IMR-90 (cell line): Measurements from ENCODE around the gene FTL. TPM values are rescaled to one million over a fixed set of nuclear protein-coding genes. Genes with fewer than 3 reads are reported as not detected.

Experiments used
- ATAC-seq: fragments of 200-7000 bp; cut with Tn5 transposase; 2 replicates; pipeline ENCODE4 v1.9.1; 2020; ENCODE audit warnings: low read depth, mild to moderate bottlenecking, moderate library complexity
- BruUV-seq: library from RNA; stranded (reverse); fragments of 400-500 nt; replicated peaks from 2 replicates; lab custom pipeline; 2021; lab: Mats Ljungman, UMichigan
- CTCF ChIA-PET: fragments of 300-600 bp; formaldehyde crosslinking; extraction: SDS; loops from one replicate; lab custom pipeline; 2021; ENCODE audit warnings: antibody characterized with exemption; lab: Yijun Ruan, JAX
- POLR2A ChIA-PET: fragments of 300-600 bp; sonication (Branson Sonifier 250); formaldehyde crosslinking; loops from one replicate; lab custom pipeline; 2022; ENCODE audit warnings: antibody characterized with exemption; ENCODE audit not compliant: unreplicated experiment; lab: Charles Lee
- DNase-seq: peaks from one replicate; pipeline ENCODE4 v3.0.0; 2013
- H2AFZ ChIP-seq: replicated peaks from 2 replicates; pipeline ENCODE3; 2013; ENCODE audit warnings: low read length, mild to moderate bottlenecking; ENCODE audit not compliant: poor library complexity
- H2AK5ac ChIP-seq: 2 replicates; pipeline ENCODE4 v1.6.1; 2013; ENCODE audit warnings: low read depth, low read length, inconsistent platforms
- H2AK9ac ChIP-seq: replicated peaks from 2 replicates; pipeline ENCODE3; 2013; ENCODE audit warnings: mild to moderate bottlenecking, low read depth, low read length, moderate library complexity; ENCODE audit not compliant: poor library complexity
- H2BK120ac ChIP-seq: 2 replicates; pipeline ENCODE4 v1.6.1; 2013; ENCODE audit warnings: low read depth, low read length, inconsistent platforms
- H2BK15ac ChIP-seq: 3 replicates; pipeline ENCODE4 v1.6.1; 2013; ENCODE audit warnings: low read depth, low read length, inconsistent platforms
- H2BK20ac ChIP-seq: 2 replicates; pipeline ENCODE4 v1.6.1; 2013; ENCODE audit warnings: low read depth, mild to moderate bottlenecking, inconsistent platforms, low read length, moderate library complexity
- H2BK5ac ChIP-seq: 2 replicates; pipeline ENCODE4 v1.6.1; 2013; ENCODE audit warnings: mild to moderate bottlenecking, low read depth, low read length, inconsistent platforms; ENCODE audit not compliant: poor library complexity, severe bottlenecking
- H3K14ac ChIP-seq: replicated peaks from 2 replicates; pipeline ENCODE4 v1.6.1; 2013; ENCODE audit warnings: low read depth, low read length, inconsistent platforms
- H3K18ac ChIP-seq: 2 replicates; pipeline ENCODE4 v1.6.1; 2013; ENCODE audit warnings: low read depth, low read length, control low read depth
- H3K23ac ChIP-seq: 2 replicates; pipeline ENCODE4 v1.6.1; 2013; ENCODE audit warnings: low read depth, low read length, inconsistent platforms
- H3K27ac ChIP-seq: 2 replicates; pipeline ENCODE4 v1.5.1; 2013; ENCODE audit warnings: mild to moderate bottlenecking, control low read depth, low read length; ENCODE audit not compliant: insufficient read depth
- H3K27me3 ChIP-seq: 2 replicates; pipeline ENCODE4 v1.6.1; 2013; ENCODE audit warnings: low read length; ENCODE audit not compliant: control insufficient read depth, insufficient read depth
- H3K36me3 ChIP-seq: 2 replicates; pipeline ENCODE4 v1.6.1; 2013; ENCODE audit warnings: low read length, mixed read lengths; ENCODE audit not compliant: control insufficient read depth, insufficient read depth
- H3K4ac ChIP-seq: 2 replicates; pipeline ENCODE4 v1.6.1; 2013; ENCODE audit warnings: low read depth, low read length, inconsistent platforms
- H3K4me1 ChIP-seq: 2 replicates; pipeline ENCODE4 v1.6.1; 2013; ENCODE audit warnings: low read length, mixed read lengths; ENCODE audit not compliant: control insufficient read depth, insufficient read depth
- H3K4me2 ChIP-seq: 2 replicates; pipeline ENCODE4 v1.6.1; 2013; ENCODE audit warnings: low read depth, mild to moderate bottlenecking, control low read depth, low read length, moderate library complexity
- H3K4me3 ChIP-seq: 2 replicates; pipeline ENCODE4 v1.5.1; 2013; ENCODE audit warnings: low read depth, mild to moderate bottlenecking, control low read depth, low read length, moderate library complexity; ENCODE audit not compliant: insufficient read depth
- H3K56ac ChIP-seq: 2 replicates; pipeline ENCODE4 v1.6.1; 2013; ENCODE audit warnings: low read length, inconsistent platforms; ENCODE audit not compliant: insufficient read depth; ENCODE audit errors: extremely low read depth
- H3K79me1 ChIP-seq, 2 experiments: 2 replicates each; pipeline ENCODE4 v1.6.1; 2013; ENCODE audit warnings: low read length in 2 of 2, inconsistent platforms in 1 of 2, low read depth in 1 of 2
- H3K9ac ChIP-seq: 2 replicates; pipeline ENCODE4 v1.6.1; 2013; ENCODE audit warnings: low read depth, low read length, control low read depth
- H3K9me1 ChIP-seq: 2 replicates; pipeline ENCODE4 v1.6.1; 2013; ENCODE audit warnings: low read length, inconsistent platforms; ENCODE audit not compliant: insufficient read depth
- H3K9me3 ChIP-seq: 2 replicates; pipeline ENCODE4 v1.6.1; 2013; ENCODE audit warnings: low read length; ENCODE audit not compliant: control insufficient read depth, insufficient read depth
- H4K20me1 ChIP-seq: 2 replicates; pipeline ENCODE4 v1.6.1; 2013; ENCODE audit warnings: low read length, inconsistent platforms; ENCODE audit not compliant: insufficient read depth
- H4K5ac ChIP-seq: 2 replicates; pipeline ENCODE4 v1.6.1; 2013; ENCODE audit warnings: mild to moderate bottlenecking, low read depth, low read length, control low read depth
- H4K8ac ChIP-seq, 2 experiments: 2 replicates each; pipeline ENCODE4 v1.6.1; 2013; ENCODE audit warnings: low read depth in 2 of 2, low read length in 2 of 2, control low read depth in 1 of 2, inconsistent platforms in 1 of 2
- H4K91ac ChIP-seq: 2 replicates; pipeline ENCODE4 v1.6.1; 2013; ENCODE audit warnings: low read depth, low read length, inconsistent platforms; ENCODE audit not compliant: insufficient read depth
- BHLHE40 ChIP-seq: fragments of 150-350 bp; IDR thresholded peaks from 2 replicates; pipeline ENCODE4 v1.6.1; 2016; ENCODE audit warnings: mild to moderate bottlenecking, low read depth, low read length
- CEBPB ChIP-seq: IDR thresholded peaks from 2 replicates; pipeline ENCODE4 v1.6.1; 2012; ENCODE audit warnings: low read depth, low read length, improper control_type of control experiment
- CHD1 ChIP-seq: IDR thresholded peaks from 2 replicates; pipeline ENCODE4 v1.6.1; 2012; ENCODE audit warnings: low read depth, low read length, improper control_type of control experiment
- FOS ChIP-seq: fragments of 150-350 bp; IDR thresholded peaks from 2 replicates; pipeline ENCODE4 v1.6.1; 2016; ENCODE audit warnings: low read depth, low read length
- MAFK ChIP-seq: IDR thresholded peaks from 2 replicates; pipeline ENCODE4 v1.6.1; 2012; ENCODE audit warnings: low read depth, low read length, improper control_type of control experiment
- MAZ ChIP-seq: IDR thresholded peaks from 2 replicates; pipeline ENCODE4 v1.6.1; 2012; ENCODE audit warnings: low read depth, mild to moderate bottlenecking, low read length, improper control_type of control experiment, moderate library complexity, borderline replicate concordance
- MXI1 ChIP-seq: IDR thresholded peaks from 2 replicates; pipeline ENCODE4 v1.6.1; 2012; ENCODE audit warnings: low read depth, mild to moderate bottlenecking, low read length, moderate library complexity, borderline replicate concordance
- RAD21 ChIP-seq: IDR thresholded peaks from 2 replicates; pipeline ENCODE4 v1.6.1; 2012; ENCODE audit warnings: low read length, improper control_type of control experiment
- RCOR1 ChIP-seq: IDR thresholded peaks from 2 replicates; pipeline ENCODE4 v1.6.1; 2012; ENCODE audit warnings: mild to moderate bottlenecking, low read length, improper control_type of control experiment; ENCODE audit not compliant: insufficient replicate concordance
- WGBS, 2 experiments: methylation state at CpG; one replicate each; pipeline versions ENCODE4 v1.1.5 to v1.1.7; 2013; ENCODE audit warnings: missing lambda C conversion rate in 2 of 2; ENCODE audit not compliant: insufficient read length in 1 of 2; ENCODE audit errors: extremely low coverage in 2 of 2; 5-methylcytosine and 5-hydroxymethylcytosine counted together
- dilution Hi-C: fragments of 300-500 bp; cut with HindIII; formaldehyde crosslinking; loops from one replicate; pipeline ENCODE4 v1.14.3; 2018; ENCODE audit warnings: low sequenced_read_pairs; ENCODE audit not compliant: unreplicated experiment
- in situ Hi-C: fragments of 300-500 bp; cut with MboI; formaldehyde crosslinking; loops from 3 replicates; pipeline ENCODE4 v1.14.3; 2019; ENCODE audit warnings: low sequenced_read_pairs, inconsistent platforms, mixed read lengths
- intact Hi-C: fragments of 100-400 bp; cut with micrococcal nuclease; formaldehyde crosslinking; loops from 2 replicates; pipeline ENCODE4 v1.10.0; 2022
- polyA plus RNA-seq, 3 experiments: library from polyadenylated mRNA; depleted of rRNA; stranded (reverse); fragments of >200 nt; gene quantifications; 2 replicates each; pipeline ENCODE4 v1.2.3, GENCODE V29; 2012; ENCODE audit warnings: low replicate concordance in 1 of 3
- total RNA-seq: library from RNA; depleted of rRNA; stranded (reverse); fragments of >200 nt; gene quantifications from 2 replicates; pipeline ENCODE4 v1.2.3, GENCODE V29; 2012
- TF ChIP-seq, protein P1 (sequence below): conservative IDR thresholded peaks from 2 replicates; pipeline ENCODE4 v1.5.1; 2012; ENCODE audit warnings: mild to moderate bottlenecking, low read depth, low read length, improper control_type of control experiment
- TF ChIP-seq, protein P2 (sequence below): fragments of 150-350 bp; IDR thresholded peaks from 2 replicates; pipeline ENCODE4 v1.6.1; 2017; ENCODE audit warnings: mild to moderate bottlenecking, antibody characterized with exemption, low read length, low read depth

Gene FTL
- total and polyA plus RNA-seq, 2 of the 4 experiments (the other 2 are of a cell fraction), result 1,057 to 2,944 TPM

DNA sequence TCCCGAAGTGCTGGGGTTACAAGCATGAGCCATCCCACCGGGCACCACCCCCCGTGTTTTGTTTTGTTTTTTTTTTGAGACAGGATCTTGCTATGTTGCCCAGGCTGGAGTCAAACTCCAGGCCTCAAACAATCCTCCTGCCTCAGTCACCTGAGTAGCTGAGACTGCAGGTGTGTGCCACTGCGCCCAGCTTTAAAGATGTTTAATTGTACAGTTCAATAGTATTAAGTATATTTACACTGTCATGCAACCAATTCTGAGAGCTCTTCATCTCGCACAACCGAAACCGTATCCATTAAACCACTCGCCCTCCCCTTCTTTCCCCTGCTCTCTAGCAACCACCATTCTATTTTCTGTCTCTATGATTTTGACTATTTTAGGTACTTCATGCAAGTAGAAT is 49.4 kb upstream of the FTL start (continued):
- TF ChIP-seq, protein P1, sequence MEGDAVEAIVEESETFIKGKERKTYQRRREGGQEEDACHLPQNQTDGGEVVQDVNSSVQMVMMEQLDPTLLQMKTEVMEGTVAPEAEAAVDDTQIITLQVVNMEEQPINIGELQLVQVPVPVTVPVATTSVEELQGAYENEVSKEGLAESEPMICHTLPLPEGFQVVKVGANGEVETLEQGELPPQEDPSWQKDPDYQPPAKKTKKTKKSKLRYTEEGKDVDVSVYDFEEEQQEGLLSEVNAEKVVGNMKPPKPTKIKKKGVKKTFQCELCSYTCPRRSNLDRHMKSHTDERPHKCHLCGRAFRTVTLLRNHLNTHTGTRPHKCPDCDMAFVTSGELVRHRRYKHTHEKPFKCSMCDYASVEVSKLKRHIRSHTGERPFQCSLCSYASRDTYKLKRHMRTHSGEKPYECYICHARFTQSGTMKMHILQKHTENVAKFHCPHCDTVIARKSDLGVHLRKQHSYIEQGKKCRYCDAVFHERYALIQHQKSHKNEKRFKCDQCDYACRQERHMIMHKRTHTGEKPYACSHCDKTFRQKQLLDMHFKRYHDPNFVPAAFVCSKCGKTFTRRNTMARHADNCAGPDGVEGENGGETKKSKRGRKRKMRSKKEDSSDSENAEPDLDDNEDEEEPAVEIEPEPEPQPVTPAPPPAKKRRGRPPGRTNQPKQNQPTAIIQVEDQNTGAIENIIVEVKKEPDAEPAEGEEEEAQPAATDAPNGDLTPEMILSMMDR, result no peak
- TF ChIP-seq RCOR1 (no peak), MAZ (no peak), RAD21 (no peak), MAFK (no peak)

DNA sequence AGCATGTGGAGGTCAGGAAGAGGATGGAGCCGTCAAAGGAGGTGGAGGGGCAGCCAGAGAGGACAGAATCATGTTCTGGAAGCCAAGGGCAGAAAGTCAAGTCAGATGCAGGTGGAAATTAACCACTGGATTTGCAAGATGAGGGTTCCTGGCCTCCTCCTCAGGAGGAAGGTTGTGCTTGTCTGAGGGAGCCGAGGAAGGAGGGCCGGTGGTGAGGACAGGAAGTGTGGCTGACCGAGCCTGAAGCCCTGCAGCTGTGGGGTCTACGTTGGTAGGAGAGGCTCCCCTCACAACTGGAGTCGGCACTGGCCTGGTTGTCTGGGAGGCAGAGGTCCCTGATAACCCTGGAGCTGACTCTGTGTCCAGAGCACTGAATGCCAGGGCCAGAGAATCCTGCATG is 47.0 kb upstream of the FTL start:
- 88% methylated on average over 1 of the region's 6 CpGs; no CpG with 5 or more reads in 1 of the 2 experiments for WGBS, 2 experiments
- Histone ChIP-seq H3K4ac (no peak overlapping the region), H2AFZ (no peak overlapping the region), H3K4me3 (no peak overlapping the region), H3K18ac (no peak overlapping the region), H4K91ac (no peak overlapping the region), H3K56ac (no peak overlapping the region), H4K5ac (no peak overlapping the region), H4K8ac (no peak overlapping the region), H4K20me1 (no peaks in the 10 kb centered on the region; the same call in 1 of the 2 replicates), H2BK5ac (no peak overlapping the region), H3K27ac (no peak overlapping the region), H3K4me1 (no peaks in the 10 kb centered on the region), H3K27me3 (no peaks in the 10 kb centered on the region), H3K79me1 (0 out of 4 replicates have a peak, but pooled peaks cover 0 to 8% of the 10 kb centered on the region in 2 experiments), H3K9me1 (0 out of 2 replicates have a peak, but pooled peaks cover 3% of the 10 kb centered on the region), H2BK120ac (no peak overlapping the region), H2BK20ac (no peak overlapping the region), H2BK15ac (no peak overlapping the region), H3K9me3 (no peaks in the 10 kb centered on the region), H3K4me2 (no peak overlapping the region), H3K9ac (no peak overlapping the region), H3K23ac (no peak overlapping the region), H3K36me3 (peaks cover 60% of the 10 kb centered on the region), H2AK5ac (no peak overlapping the region), H2AK9ac (no peak overlapping the region), H3K14ac (no peak overlapping the region)
- POLR2A ChIA-PET, result no interaction called here
- in situ Hi-C loops, result no loop called here
- CTCF ChIA-PET, result interaction anchor here (0.6 kb wide), 2 partner anchors 12 to 47 kb away, joined by 3 to 4 read pairs; partner anchors contain the start of gene FTL
- no peak for ATAC-seq
- DNase-seq, result no peak
- intact Hi-C loops, result no loop called here
- BruUV-seq, result no TSS peak
- dilution Hi-C loops, result no loop called here
- no peak for TF ChIP-seq RAD21
- TF ChIP-seq, protein P2, sequence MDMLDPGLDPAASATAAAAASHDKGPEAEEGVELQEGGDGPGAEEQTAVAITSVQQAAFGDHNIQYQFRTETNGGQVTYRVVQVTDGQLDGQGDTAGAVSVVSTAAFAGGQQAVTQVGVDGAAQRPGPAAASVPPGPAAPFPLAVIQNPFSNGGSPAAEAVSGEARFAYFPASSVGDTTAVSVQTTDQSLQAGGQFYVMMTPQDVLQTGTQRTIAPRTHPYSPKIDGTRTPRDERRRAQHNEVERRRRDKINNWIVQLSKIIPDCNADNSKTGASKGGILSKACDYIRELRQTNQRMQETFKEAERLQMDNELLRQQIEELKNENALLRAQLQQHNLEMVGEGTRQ, result no peak
- TF ChIP-seq RCOR1, result no peak
- no peak for TF ChIP-seq CEBPB
- TF ChIP-seq BHLHE40, result no peak
- TF ChIP-seq, protein P1, result no peak
- no peak for TF ChIP-seq MAFK
- TF ChIP-seq CHD1, result no peak
- TF ChIP-seq MXI1, result no peak
- TF ChIP-seq FOS, result no peak
